NCI-H774 (cell line): ENCODE measurements around the gene TBX1.

Experiments
- DNase-seq: peaks from one replicate; lab custom pipeline; 2025; lab: John Stamatoyannopoulos, UW

The TBX1 gene

DNA sequence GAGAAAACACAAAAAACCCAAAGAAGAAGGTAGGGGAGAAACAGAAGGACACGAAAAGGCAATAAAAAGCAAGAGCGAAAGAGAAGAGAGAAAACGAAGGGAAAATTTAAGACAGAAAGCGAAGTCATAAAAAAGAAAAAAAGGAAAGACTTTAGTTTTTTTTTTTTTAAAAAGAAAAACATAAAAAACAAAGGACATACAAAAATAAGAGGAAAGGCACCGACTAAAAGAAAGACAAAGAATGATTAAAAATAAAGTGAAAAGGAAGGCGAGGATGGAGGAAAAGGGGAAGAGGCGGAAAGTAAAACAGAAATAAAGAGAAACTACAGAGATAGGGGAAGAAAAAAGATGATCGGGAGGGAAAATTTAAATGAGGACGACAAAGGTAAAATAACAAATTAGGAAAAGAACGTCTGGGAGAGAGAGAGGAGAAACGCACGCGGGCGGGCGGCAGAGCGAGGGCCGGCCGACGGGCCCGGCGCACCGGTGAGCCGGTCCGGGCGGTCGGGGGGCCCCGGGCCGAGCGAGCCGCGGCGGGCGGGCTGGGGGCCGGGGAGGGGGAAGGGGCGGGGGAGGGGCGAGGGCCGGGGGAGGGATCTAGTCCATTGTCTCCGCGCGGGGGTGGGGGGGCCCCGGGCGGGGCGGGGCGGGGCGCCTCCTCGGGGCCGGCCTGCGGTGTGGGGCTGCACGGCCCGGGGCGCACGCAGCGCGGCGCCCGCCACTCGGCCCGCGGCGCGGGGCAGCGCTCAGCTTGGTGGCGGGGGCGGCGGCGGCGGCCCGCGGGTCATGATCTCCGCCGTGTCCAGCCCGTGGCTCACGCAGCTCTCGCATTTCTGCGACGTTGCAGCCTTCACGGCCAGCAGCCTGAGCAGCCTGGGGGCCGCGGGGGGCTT is at the start of gene TBX1:
TSS of gene TBX1 (plus strand) at position 721 of the 893 bp plus-strand sequence. CDS start at position 787, 66 bp downstream.
- no peak for DNase-seq

DNA sequence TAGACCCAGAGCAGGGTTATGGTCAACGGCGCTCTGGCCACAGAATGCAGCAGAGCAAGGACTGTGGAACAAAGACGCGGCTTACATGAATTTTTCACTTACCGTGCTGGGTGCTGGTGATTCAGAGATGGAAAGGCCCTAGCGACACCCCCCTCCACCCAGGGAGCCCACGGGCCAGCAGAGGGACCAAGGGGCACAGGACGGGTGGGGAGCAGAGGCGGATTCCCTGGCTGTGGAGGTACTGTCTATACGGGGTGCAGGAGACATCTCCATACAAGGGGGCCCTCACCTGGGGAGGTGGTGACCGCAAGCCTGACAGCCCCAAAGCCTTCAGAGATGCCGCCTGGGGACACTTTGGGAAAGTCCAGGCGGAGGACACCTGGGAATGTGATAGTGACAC is 47.3 kb upstream of the TBX1 start:
- DNase-seq, result no peak

DNA sequence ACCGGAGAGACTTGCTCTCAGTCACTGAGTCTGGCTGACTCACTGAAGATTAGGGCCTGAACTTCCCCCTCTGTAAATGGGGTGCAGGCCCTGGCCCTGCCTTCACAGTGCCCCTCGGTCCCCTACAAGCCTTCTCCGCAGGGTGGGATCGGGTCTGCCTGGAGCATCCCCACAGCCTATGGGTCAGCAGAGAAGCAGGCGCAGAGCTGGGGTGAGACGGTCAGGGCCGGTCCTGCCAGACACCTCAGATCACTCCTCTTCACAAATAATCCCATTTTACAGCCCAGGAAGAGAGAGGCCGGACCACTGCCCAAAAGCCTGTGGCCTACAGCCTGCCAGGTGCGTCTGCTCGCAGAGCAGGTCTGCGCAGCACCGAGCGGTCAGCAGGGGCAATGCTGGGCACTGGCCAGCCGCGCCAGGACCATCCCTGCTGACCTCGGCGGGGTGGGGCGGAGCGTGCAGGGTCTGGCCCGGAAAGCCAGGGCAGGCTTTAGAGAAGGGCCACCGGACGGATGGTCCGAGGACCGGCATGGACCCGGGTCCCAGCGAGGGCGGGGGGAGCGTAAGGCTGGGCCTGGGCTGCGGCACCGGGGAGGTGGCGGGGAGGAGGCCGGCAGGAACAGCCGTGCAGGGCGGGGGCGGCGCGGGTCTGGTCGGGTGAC is 46.8 kb upstream of the TBX1 start:
- no peak for DNase-seq

DNA sequence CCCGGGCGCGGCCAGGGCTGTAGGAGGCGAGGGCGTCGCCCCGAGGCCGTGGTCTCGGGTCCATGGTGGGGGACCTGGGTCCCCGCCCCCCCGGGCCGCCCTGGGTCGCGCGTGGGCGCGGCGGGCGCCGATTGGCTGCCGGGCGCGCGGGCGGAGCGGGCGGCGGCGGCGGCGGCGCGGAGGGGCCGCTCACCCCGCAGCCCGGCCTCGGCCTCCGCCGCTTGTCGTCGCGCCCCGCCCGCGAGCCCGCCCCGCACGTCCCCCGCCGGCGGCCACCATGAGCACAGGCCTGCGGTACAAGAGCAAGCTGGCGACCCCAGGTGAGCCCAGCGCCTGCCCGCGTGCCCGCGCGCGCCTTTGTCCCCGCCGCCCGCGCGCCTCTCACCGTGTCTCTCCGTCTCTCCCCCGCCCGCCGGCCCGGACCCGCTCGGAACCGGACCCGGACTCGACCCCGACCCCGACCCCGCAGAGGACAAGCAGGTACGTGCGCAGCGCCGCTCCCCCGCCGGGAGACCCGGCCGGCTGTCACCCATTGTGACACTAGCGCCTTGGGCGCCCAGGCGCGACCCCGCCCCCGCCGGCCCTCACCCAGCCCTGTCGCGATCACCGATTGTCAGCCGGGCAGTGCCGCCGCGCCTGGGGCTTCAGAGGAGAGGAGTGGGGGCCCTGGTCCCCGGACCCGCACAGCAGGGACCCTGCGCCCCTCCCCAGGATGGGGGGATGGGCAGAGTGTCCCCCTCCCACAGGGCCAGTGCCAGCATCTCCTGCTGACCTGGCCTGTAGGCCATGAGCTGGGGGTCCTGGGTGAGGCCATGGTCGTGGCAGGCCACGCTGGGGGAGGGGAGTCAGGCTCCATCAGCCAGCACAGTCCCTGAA is 46.0 kb upstream of the TBX1 start, which contains the start of gene SEPTIN5:
TSS of gene SEPTIN5 (plus strand) at position 192 of the 876 bp plus-strand sequence. CDS start at position 278, 86 bp downstream.
- no peak for DNase-seq

DNA sequence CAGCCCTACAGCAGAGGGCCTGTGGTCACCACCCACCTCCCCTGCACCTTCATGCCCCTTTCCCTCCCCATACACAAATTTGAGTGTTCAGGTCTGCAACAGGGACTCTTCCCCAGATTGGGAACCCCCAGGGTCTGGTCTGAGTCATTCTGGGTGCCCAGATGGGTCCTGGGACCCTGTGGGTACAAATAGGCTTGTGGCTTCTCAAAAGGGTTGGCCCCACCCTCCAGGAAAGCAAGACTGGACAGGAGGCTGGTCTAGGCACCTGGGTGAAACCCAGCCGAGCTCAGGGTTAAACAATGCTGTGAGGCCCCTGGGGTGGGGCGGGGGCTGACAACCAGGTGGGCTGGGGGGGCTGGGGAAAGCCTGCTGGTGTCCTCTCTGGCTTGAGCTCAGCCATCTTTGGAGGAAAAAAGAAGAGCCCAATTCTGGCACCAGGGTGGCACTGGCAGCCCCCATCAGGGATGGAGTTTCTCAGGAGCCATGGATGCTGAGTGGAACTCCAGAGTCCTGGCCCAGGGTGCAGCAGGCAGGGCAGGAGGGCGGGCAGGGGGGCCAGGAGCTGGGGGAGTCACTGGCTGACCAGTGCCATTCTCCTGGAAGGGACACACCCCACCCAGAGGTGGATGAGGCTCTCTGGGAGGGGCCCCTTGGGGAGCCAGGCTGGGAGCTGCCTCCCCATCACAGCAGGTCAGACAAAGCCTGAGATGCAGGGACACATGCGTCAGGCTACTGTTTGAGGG is 45.2 kb upstream of the TBX1 start:
- no peak for DNase-seq

DNA sequence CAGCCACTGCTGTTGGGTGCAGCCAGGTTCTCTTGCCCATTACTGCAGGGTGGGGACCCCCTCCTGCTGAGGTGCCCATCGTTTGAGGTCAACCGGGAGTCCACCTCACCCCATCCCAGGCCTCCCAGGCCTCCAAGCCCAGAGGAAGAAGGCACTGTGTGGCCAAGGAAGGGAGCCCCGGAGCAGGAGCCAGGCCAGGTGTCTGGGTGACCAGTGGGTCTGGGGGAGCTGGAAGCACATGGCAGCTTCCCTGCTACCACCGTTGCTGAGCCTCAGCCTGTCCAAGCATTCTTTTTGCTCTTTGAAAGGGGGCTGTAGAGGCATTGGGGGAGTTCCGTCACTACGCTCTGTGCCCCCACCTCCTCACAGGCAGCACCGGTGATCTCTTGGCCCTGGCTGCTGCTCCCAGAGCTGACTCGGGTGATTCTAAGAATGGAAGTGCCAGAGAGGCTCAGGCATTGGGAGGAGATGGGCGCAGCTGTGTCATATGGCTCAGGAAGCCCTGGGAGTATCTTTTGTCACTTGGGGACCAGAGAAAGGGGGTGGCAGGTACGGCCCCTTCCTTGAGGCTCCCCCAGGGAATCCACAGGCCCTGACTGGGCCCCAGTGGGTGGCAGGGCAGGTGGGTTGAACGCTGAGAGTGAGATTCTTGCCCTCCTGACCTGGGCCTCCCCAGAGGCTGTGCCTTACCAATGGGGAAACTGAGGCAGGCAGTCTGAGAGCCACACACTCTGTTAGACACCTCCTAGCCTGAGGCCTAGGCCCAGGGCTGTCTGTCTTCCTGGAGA is 44.3 kb upstream of the TBX1 start:
- DNase-seq, result no peak

DNA sequence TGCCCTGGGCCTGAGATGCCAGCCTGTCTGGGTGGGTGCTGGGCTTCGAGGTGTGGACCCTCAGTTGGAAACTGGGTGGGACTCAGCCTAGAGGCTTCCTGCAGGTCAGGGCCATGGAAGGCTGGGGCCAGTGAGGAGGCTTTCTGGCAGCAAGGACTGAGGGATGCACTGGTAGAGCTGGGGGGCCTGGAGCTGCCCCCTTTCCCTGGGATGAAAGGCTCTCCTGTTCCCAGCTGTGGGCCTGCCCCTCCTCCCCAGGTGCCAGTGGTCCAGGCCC is 43.8 kb upstream of the TBX1 start:
- DNase-seq, result no peak

DNA sequence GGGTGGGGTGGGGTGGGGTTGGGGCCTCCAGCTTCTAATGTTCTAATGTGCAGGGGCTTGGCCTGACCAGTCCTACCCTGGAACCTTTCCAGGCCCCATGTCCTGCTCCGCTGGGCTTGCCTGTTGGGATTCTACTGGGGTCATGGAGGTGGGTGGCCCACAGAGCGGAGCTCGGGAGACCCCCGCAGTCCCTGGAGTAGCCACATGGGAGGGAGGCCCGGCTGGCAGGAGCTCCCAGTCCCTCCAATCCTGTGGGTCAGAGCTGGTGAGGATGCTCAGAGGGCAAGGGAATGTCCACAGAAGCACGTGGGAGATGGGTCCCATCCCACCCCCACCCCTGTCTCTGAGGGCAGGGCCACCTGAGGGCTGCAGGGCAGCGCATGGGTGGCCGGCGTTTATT is 43.4 kb upstream of the TBX1 start:
- DNase-seq, result no peak

DNA sequence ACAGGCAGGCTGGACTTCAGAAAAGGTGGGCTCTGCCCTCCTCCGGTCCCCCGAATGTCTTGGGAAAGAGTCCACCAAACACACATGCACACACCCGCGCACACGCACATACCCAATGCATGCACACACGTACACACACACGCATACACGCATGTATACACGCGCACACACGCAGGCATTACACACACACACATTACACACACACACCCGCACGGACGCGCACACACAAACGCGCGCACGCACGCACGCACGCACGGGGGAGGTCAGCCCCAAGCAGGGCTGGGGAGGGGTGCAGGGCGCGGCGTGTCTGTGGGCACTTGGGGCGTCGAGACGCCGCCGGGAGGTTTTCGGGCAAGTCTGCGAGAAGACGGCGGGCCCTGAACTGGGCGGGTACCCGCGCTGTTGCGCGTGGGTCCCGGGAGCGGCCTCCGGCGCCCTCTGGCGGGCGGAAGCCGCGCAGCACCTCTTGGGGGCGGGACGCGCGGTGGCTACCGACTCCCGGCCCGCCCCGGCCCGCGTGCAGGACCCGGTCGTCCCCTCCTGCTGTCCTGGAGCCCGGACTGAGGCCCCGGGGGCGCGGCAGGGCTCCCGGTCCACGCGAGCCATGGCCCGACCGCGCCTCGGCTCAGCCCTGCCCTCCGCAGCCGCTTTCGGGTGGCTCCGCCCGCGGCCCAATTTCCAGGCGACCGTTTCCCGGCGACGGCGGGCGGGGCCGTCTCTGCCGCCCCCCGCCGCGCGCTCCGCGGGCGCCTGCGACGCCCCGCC is 42.7 kb upstream of the TBX1 start:
- DNase-seq, result peak; percentile 54

DNA sequence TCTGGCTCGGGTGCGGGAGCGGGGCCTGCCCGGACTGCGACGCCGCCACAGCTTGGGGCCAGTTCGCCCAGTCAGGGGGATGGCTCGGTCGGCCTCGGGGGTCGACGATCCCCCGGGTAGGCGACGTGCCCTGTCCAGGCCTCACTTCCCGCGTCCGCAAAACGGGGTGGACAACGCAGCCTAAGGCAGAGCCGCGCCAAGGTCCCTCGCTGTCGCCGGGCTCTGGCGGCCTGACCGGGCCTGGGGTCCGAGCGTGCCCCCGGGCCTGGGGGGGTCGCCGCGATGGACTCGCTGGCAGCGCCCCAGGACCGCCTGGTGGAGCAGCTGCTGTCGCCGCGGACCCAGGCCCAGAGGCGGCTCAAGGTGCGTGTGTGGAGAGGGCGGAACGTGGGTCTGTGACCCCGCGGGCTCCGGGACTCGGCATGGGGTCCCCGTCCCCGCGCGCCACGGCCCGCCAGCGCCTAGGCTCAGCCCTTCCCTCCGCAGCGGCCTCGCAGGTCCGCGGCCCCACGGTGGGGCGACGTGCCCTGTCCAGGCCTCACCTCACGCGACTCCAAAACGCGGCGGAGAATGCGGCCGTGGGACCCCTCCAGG is 42.0 kb upstream of the TBX1 start:
- no peak for DNase-seq

DNA sequence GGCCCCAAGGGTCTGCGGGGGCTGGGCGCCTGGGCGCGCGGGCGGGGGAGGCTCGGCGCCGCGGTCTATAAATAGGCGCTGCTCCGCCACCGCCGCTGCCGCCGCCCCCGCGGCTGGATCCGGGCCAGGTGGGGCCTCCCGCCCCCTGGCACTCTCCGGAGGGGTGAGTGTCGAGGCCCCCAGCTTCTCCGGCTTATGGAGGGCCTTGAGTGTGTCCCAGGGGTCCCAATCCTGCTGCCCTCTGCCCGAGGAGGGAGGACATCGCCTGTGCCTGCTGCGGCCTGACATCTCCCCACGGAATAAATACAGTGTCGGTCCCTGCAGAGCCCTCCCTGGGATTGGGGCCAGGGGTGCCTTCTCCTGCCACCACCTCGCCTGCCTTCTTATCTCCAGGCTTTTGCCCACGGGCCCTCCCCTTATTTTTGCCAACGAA is 41.5 kb upstream of the TBX1 start:
- DNase-seq, result no peak

DNA sequence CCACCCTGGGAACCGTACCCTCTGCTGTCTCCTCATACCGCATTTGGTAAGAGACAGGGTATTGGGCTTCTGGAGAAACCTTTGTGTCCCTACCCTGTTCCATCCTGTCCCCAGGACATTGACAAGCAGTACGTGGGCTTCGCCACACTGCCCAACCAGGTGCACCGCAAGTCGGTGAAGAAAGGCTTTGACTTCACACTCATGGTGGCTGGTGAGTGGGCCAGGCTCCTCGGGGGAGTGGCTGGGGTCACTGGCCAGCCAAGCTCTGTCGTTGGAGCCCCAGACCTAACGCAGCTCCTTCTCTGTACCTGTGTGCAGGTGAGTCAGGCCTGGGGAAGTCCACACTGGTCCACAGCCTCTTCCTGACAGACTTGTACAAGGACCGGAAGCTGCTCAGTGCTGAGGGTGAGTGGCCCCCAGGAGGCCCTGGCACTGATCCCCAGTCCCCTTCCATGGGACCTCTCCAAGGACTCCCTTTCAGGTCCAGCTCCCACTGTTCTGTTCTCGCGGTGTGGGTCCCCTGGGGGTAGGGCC is 41.0 kb upstream of the TBX1 start:
- no peak for DNase-seq

DNA sequence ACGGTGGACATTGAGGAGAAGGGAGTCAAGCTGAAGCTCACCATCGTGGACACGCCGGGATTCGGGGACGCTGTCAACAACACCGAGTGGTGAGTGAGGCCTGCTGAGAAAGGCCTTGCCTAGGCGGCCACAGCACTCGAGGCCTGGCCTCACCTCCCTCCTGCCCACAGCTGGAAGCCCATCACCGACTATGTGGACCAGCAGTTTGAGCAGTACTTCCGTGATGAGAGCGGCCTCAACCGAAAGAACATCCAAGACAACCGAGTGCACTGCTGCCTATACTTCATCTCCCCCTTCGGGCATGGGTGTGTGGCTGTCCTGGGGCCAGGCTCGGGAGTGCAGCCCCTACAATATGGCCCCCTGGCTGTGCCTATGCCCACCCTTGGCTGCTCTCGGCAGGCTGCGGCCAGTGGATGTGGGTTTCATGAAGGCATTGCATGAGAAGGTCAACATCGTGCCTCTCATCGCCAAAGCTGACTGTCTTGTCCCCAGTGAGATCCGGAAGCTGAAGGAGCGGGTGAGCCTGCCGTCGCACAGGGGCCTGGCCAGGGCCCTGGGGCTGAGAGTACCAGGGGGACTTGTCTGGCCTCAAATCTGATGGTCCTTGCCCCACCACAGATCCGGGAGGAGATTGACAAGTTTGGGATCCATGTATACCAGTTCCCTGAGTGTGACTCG is 40.3 kb upstream of the TBX1 start:
- DNase-seq, result no peak

DNA sequence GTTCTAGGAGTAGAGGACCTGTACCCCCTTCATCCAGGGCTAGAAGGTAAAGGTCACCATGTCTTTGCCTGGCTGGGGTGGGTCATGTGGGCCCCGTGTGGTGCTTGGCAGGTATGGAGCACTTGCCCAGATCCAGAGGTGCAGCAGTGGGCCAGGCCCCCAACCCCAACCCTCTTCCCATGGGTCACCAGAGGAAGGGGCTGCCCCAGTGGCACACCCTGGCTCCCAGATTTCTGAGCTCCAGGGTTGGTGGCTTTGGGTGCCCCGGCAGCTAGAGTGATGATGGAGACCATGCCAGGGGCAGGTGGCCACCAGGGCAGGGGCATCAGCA is 39.6 kb upstream of the TBX1 start:
- DNase-seq, result no peak

DNA sequence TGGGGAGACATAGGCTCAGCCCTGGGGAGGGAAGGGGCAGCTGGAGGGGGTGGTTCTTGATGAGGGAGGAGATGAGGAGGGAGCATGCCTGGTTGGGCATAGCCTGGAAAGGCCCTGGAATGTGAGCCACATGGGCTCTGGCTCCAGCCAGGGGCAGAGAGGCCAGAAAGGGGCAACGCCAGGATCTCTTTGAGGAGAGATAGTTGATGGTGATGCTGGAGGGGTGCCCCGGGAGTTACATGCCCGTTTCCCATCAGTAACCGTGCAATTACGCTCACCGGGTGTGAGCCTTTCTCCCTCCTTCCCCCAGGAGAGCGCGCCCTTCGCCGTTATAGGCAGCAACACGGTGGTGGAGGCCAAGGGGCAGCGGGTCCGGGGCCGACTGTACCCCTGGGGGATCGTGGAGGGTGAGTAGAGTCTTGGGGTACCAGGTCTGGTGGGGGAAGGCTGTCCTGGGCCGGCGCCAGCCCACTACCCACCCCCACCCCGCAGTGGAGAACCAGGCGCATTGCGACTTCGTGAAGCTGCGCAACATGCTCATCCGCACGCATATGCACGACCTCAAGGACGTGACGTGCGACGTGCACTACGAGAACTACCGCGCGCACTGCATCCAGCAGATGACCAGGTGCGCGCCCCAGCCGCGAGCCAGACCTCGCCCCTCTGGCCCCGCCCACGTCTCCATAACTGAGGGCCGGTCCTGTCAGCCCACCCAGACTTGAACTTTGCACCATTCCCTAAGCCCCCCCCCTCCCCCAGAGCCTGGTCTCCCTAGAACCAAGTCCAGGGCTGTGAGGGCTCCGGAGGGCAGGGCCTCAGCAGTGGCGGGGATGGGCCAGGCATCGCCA is 39.0 kb upstream of the TBX1 start:
- DNase-seq, result no peak

DNA sequence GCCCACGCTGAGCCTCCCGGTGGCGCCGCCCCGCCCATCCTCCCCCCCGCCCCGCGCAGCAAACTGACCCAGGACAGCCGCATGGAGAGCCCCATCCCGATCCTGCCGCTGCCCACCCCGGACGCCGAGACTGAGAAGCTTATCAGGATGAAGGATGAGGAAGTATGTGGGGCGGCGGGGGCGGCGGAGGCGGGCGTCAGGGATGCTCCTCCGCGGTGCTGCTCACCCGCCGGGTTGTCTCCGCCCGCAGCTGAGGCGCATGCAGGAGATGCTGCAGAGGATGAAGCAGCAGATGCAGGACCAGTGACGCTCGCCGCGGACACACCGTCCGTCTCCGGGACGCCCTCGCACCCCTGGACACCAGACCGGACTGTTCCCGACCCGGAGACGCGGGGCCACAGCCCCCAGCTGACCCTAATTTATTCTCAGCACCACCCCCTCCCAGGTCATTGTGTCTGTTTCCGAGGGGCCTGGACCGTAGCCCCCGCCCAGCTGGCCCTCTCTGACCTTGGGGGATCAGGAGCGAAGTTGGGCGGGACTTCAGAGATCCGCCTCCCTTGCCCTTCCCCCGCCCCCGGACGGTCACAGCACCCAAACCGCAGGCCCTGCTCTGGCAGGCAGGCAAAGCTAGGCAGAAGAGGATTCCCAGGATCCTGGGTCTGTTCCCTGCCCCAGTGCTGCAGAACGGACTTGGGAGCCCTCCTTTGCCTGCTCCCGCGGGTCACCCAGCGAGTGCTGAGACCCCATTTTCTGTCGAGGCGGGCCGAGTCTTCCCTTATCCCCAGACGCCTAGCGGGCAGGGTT is 38.2 kb upstream of the TBX1 start:
- DNase-seq, result no peak

DNA sequence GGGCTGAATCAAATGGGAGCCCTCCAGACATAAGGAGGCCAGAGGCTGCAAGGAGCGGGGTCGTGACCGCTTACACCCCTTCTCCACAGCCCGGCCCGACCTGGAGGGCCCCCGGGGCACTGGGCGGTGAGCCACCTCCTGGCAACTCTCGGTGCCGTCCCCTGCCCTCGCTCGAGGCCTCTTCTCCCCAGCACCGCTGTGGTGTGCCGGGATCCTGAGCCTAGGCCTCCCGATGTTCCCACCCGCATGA is 37.7 kb upstream of the TBX1 start:
- no peak for DNase-seq
